HUES64 (cell line): ENCODE measurements around the gene KIF25.

Experiments
- H3K27ac ChIP-seq: 2 replicates; pipeline ENCODE4 v1.7.0; 2013; ENCODE audit warnings: low read depth, low read length, inconsistent platforms
- H3K27me3 ChIP-seq: 2 replicates; pipeline ENCODE4 v1.6.1; 2013; ENCODE audit warnings: mild to moderate bottlenecking, low read length; ENCODE audit not compliant: insufficient read depth
- H3K36me3 ChIP-seq: 2 replicates; pipeline ENCODE4 v1.6.1; 2013; ENCODE audit warnings: mild to moderate bottlenecking, low read length; ENCODE audit not compliant: insufficient read depth
- H3K4me1 ChIP-seq: 2 replicates; pipeline ENCODE4 v1.6.1; 2013; ENCODE audit warnings: mild to moderate bottlenecking, low read length, moderate library complexity; ENCODE audit not compliant: insufficient read depth
- H3K4me3 ChIP-seq: 2 replicates; pipeline ENCODE4 v1.5.1; 2013; ENCODE audit warnings: mild to moderate bottlenecking, low read length, moderate library complexity
- H3K9ac ChIP-seq: 2 replicates; pipeline ENCODE4 v1.6.1; 2013; ENCODE audit warnings: mild to moderate bottlenecking, low read depth, low read length
- H3K9me3 ChIP-seq: 2 replicates; pipeline ENCODE4 v1.6.1; 2013; ENCODE audit warnings: low read depth, low read length; ENCODE audit not compliant: insufficient read depth
- WGBS: fragments of 150-250, 120-280 bp; methylation state at CpG from one replicate; pipeline ENCODE4 v1.1.7; 2013; ENCODE audit warnings: missing lambda C conversion rate; 5-methylcytosine and 5-hydroxymethylcytosine counted together

Gene KIF25

DNA sequence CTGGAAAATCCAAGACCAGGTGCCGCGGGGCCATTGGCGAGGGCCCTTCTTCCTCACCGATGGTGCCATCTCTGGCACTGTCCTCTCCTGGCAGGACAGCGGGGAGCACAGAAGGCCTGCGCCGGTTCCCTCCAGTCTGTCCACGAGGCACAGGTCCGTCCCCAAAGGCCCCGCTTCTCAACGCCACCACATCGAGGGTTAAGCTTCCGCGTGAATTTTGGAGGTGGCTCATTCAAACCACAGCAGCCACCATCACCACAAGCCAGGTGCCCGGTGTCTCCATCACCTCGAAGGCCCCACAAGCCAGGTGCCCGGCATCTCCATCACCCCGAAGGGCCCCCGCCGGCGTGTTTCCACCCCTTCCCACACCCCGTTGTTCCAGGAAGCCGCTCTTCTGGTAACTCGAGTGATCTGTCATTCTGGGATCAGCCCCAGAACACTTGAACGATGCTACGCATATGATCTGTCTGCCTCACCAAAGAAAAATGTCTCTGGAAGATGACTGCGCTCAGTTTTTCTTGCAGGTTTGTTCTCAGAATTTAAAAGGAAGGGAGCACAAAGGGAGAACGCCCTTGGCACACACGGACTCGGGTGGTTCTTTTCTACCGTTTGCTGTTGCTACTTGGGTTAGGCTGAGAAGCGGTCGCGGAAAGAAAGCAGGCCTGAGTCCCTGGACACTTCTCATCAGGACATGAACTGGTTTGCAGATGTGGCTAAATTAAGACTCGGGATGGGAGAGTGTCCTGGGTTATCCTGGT lies 9.9 kb upstream of the KIF25 start:
- H3K27me3 ChIP-seq: no peaks in the 10 kb centered on the region
- H3K27ac ChIP-seq: no peak overlapping the region
- H3K9ac ChIP-seq: no peak overlapping the region
- H3K4me3 ChIP-seq: no peak overlapping the region
- H3K9me3 ChIP-seq: 0 out of 2 replicates have a peak, but pooled peaks cover 2% of the 10 kb centered on the region
- 95% methylated on average over 35 of the region's 35 CpGs for WGBS
- H3K4me1 ChIP-seq: no peaks in the 10 kb centered on the region
- H3K36me3 ChIP-seq: no peaks in the 10 kb centered on the region

DNA sequence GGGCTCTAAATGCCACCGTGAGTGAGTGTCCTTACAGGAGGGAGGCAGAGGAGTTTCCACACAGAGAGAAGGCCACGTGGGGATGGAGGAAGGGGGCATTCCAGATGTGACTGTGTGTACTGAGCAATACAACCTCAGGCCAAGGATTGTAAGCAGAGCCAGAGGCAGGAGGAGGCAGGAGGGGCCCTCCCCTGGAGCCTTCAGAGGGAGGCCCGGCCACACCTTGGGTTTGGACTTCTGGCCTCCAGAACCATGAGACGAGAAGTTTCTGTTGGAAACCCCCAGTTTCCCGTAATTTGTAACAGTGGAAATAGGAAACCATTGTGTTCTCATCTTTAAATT lies 9.3 kb upstream of the KIF25 start:
- 92% methylated on average over 5 of the region's 5 CpGs for WGBS
- H3K9ac ChIP-seq: no peak overlapping the region
- no peaks in the 10 kb centered on the region for H3K4me1 ChIP-seq
- no peaks in the 10 kb centered on the region for H3K36me3 ChIP-seq
- H3K9me3 ChIP-seq: 0 out of 2 replicates have a peak, but pooled peaks cover 2% of the 10 kb centered on the region
- no peak overlapping the region for H3K27ac ChIP-seq
- H3K4me3 ChIP-seq: no peak overlapping the region
- no peaks in the 10 kb centered on the region for H3K27me3 ChIP-seq

DNA sequence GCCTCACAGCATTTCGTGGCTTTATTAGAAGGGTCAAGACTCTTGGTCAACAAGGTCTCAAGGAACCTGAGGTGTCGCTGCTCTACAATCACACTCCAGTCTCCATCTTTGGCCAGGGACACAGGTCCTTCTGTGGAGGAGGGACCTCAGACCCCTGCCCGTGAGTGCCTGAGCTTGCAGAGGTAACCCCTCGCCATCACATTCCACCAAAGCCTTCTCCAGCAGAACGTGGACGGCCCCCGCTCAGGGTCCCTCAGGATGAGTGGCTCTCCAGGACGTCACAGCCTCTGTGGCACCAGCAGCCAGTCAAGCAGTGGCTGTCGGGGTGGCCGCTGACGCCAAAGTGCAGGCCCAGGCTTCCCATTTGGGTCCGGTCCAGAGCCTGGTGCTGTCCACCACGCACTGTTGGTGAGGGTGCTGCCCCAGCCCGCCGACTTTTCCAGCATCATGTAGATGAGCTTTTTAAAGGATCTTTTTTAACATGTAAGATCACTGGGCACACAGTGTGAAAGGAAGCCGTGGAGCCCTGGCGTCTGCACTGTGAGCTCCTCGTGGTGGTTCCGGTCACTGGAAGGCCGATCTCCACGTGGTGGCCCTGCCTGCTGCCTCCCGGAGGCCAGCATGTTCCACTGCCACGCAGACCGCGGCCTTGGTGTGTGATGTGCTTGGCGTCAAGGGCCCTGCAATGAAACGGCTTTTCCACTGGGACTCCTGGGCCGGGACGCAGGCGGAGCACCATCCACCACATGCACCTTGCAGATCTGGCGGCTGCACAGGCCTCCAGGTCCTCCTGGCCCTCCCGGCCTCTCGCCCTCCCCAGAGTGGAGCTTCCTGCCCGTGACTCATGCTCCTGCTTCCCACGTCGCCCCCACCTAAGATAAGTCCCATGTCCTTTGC lies 8.3 kb upstream of the KIF25 start:
- H3K27ac ChIP-seq: no peak overlapping the region
- 93% methylated on average over 36 of the region's 36 CpGs for WGBS

DNA sequence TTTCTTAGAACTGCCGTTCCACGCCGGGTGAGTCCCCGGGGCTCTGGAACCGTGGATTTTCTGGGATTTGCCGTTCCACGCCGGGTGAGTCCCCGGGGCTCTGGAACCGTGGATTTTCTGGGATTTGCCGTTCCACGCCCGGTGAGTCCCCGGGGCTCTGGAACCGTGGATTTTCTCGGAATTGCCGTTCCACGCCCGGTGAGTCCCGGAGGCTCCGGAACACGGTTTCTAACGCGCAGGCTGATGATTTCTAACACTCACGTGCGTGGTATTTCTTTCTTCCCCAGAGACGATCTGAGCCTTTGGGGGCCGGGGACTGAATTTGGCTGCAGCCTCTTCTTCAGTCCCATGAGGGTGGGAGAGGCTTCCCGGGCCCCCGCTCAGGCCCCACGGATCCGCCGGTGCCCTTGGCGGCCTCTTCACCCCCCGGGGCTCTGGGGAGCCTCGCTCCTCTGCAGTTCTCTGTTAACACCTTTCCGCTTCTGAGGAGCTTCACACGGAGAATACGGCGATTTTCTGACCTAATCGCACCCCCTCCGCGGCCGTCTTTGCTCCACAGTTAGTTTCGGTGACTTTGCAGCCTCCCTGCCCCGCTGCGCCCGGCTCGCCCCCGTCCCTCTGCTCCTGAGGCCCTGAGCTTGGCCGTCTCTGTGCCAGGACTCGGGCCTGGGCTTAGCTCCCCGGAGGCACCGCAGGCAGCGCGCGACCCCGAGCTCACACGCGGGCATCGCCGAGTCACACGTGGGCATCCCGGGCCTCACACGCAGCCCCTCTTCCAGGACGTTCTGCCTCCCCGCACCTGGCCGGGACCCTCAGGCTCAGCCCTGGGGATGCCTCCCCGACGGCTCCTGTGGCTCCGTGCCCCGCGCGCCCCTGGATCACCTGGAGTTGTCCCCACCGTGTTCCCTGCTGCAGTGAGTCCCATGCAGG lies 7.2 kb upstream of the KIF25 start:
- no peaks in the 10 kb centered on the region for H3K4me1 ChIP-seq
- no peak overlapping the region for H3K4me3 ChIP-seq
- no peaks in the 10 kb centered on the region for H3K36me3 ChIP-seq
- H3K9ac ChIP-seq: no peak overlapping the region
- WGBS: 96% methylated on average over 75 of the region's 75 CpGs
- H3K27me3 ChIP-seq: no peaks in the 10 kb centered on the region
- H3K27ac ChIP-seq: no peak overlapping the region
- no peaks in the 10 kb centered on the region for H3K9me3 ChIP-seq

More for the DNA sequence above, 8.3 kb upstream of the KIF25 start:
- Histone ChIP-seq H3K4me3 (no peak overlapping the region), H3K4me1 (no peaks in the 10 kb centered on the region), H3K9ac (no peak overlapping the region), H3K27me3 (no peaks in the 10 kb centered on the region), H3K36me3 (no peaks in the 10 kb centered on the region), H3K9me3 (0 out of 2 replicates have a peak, but pooled peaks cover 2% of the 10 kb centered on the region)

DNA sequence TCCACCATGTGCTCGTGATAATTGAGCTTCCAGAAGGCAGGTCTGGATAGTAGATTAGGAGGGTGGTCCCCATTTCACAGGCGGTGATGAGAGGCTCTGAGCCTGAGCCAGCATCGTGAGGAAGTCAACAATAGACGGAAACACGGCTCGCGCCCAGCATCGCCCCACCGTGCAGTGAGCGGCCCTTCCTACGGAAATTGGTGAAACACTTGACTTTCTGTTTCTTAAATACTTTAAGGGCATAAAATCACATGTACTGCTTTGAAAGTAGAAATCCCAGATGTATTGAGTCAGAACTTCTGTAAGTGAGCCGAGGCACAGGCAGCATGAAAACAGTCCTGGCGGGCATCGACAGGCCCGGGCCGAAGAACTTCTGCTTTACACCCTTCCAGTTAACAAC lies 4.3 kb upstream of the KIF25 start:
- Histone ChIP-seq H3K9me3 (no peaks in the 10 kb centered on the region), H3K27ac (no peak overlapping the region), H3K27me3 (no peaks in the 10 kb centered on the region), H3K9ac (no peak overlapping the region), H3K4me3 (no peak overlapping the region), H3K36me3 (no peaks in the 10 kb centered on the region), H3K4me1 (no peaks in the 10 kb centered on the region)
- WGBS: 97% methylated on average over 13 of the region's 16 CpGs

DNA sequence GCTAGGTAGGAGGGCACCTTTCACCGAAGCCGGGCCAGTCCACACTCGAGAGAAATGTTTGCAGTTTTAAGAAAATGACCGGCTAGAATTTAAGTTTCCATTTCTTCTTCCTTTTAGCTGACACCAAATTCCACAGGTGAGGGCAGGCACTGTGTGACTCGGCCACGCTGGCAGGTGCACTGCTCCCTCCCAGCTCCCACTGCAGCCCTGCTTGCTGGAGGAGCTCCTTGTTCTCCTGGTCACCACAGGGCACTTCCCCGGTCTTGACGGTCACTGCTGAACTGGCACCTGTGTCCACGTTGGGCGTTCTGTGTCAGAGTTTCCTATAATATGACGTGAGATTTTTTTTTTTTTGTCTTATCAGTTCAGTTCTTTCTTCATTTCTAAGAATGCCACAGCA lies 3.6 kb upstream of the KIF25 start:
- Histone ChIP-seq H3K27me3 (no peaks in the 10 kb centered on the region), H3K9ac (no peak overlapping the region), H3K4me1 (no peaks in the 10 kb centered on the region), H3K27ac (no peak overlapping the region), H3K9me3 (no peaks in the 10 kb centered on the region), H3K4me3 (no peak overlapping the region), H3K36me3 (no peaks in the 10 kb centered on the region)
- 94% methylated on average over 11 of the region's 11 CpGs for WGBS

DNA sequence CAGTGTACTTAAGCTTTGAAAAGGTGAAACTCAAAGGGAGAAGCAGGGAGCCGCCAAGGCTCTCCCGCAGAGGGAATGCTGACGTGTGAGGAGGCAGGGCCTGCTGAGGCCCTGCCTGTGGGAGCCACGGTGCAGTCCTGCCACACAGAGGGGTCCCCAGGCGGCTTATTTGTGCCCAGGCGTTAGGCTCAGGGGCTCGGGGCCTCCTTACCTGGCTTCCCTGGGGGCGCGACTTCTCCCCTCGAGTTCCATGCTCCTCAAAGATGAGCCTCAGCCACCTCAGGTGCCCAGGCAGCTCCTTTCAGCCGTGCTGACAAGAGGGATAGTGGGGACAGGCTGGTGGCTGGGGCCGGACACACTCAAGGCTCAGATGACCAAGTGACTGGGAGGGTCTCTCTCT lies 2.2 kb upstream of the KIF25 start:
- Histone ChIP-seq H3K27me3 (no peaks in the 10 kb centered on the region), H3K36me3 (no peaks in the 10 kb centered on the region), H3K4me3 (no peak overlapping the region), H3K9ac (no peak overlapping the region), H3K9me3 (no peaks in the 10 kb centered on the region), H3K4me1 (no peaks in the 10 kb centered on the region), H3K27ac (no peak overlapping the region)
- WGBS: 90% methylated on average over 12 of the region's 12 CpGs

DNA sequence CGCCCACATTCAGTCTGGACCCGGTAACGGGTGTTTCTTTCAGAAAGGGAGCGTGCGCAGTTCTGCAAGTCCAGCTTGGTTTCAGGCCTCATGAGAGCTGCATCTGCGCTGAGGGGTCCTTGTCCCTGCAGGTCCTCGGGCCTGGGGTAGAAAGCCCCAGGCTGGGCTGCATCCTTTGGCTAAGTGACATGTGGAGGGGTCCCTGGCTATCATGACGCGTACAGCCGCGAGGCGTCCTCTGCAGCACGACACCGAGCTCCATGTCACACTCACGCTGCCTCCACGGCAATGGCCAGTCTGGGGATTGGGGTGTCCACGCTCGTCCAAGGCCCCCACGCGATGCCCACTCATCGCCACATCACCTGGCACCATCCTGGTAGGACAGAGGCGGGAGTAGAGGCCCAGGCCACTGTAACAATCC lies 1.7 kb upstream of the KIF25 start:
- H3K4me3 ChIP-seq: no peak overlapping the region

DNA sequence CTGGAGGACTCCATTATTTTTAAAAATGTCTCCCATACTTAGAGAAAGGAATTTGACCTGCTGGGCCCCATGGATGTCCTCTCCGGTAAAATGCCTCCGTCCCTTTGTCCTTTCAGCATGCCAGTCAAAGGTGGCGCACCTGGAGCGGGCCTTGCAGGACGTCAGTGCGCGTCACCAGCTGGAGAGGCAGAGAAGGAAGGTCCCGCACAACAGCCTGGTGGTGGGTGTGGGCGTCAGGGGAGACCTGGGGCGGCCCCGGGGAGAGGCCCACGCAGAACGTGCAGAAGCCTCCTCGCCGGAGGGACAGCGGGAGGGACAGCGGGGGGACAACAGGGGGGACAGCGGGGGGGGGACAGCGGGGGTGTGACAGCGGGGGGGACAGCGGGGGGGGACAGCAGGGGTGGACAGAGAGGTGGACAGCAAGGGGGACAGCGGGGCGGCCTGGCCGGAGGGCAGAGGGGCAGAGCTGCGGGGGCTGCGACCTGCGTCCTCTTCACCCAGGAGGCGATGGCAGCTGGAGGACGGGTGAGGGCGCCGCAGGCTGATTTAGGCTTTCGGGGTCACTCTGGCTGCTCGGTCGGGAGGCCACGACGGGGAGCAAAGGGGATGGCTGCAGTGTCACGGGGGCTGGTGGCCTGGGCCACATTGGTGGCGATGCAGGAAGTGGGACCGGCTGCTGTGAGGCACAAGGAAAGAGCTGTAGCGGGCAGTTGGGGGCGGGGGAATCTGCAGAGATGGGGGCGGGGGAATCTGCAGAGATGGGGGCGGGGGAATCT lies 859 bp upstream of the KIF25 start:
- Histone ChIP-seq H3K36me3 (no peaks in the 10 kb centered on the region), H3K9me3 (no peaks in the 10 kb centered on the region), H3K27ac (no peak overlapping the region), H3K4me1 (no peaks in the 10 kb centered on the region), H3K27me3 (no peaks in the 10 kb centered on the region), H3K4me3 (no peak overlapping the region), H3K9ac (no peak overlapping the region)
- WGBS: 75% methylated on average over 39 of the region's 43 CpGs

More for the DNA sequence above, 1.7 kb upstream of the KIF25 start:
- WGBS: 96% methylated on average over 22 of the region's 22 CpGs
- no peak overlapping the region for H3K27ac ChIP-seq
- no peaks in the 10 kb centered on the region for H3K4me1 ChIP-seq
- no peaks in the 10 kb centered on the region for H3K9me3 ChIP-seq
- no peaks in the 10 kb centered on the region for H3K27me3 ChIP-seq
- H3K36me3 ChIP-seq: no peaks in the 10 kb centered on the region
- H3K9ac ChIP-seq: no peak overlapping the region

DNA sequence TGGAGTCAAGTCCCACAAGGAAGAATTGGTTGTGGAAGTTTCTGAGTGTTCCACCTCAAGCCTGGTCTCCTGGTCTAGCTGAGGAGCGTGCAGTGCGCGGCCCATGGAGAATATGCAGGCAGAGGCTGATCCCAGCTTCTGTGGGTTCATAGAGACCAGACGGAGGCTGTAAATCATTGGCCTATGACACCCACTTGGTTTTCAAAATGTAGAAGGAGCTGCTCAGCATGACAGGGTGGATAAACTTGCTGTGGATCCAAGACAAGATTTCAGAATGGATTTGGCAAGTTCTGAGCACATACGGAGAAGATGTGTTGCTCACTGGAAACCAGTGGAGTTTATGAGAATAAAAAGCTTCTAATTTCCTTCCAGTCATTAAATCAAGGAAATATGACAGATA lies 744 bp downstream of the KIF25 start:
- Histone ChIP-seq H3K27ac (no peak overlapping the region), H3K9ac (no peak overlapping the region), H3K36me3 (no peaks in the 10 kb centered on the region), H3K4me1 (no peaks in the 10 kb centered on the region), H3K9me3 (no peaks in the 10 kb centered on the region), H3K27me3 (no peaks in the 10 kb centered on the region), H3K4me3 (no peak overlapping the region)
- WGBS: 95% methylated on average over 5 of the region's 5 CpGs
